Breast epithelium (tissue), 3 donors: ENCODE results near the gene FYB2.

Source experiments
- POLR2A ChIP-seq: fragments of 450-650 bp; IDR thresholded peaks from one replicate; pipeline ENCODE4 v1.6.1; 2016; ENCODE audit warnings: antibody characterized with exemption, mild to moderate bottlenecking, moderate library complexity
- POLR2AphosphoS5 ChIP-seq, 3 donors: sonication (generic); formaldehyde crosslinking; IDR thresholded peaks; one replicate each; pipeline ENCODE4 v1.6.1; 2017; ENCODE audit warnings: antibody characterized with exemption in 3 of 3
- TF ChIP-seq, protein P1 (sequence below), 3 donors: fragments of 450-650 bp; IDR thresholded peaks; one replicate each; pipeline ENCODE4 v1.5.1; 2016 to 2017; ENCODE audit warnings: antibody characterized with exemption in 3 of 3, mild to moderate bottlenecking in 3 of 3, moderate library complexity in 3 of 3

DNA sequence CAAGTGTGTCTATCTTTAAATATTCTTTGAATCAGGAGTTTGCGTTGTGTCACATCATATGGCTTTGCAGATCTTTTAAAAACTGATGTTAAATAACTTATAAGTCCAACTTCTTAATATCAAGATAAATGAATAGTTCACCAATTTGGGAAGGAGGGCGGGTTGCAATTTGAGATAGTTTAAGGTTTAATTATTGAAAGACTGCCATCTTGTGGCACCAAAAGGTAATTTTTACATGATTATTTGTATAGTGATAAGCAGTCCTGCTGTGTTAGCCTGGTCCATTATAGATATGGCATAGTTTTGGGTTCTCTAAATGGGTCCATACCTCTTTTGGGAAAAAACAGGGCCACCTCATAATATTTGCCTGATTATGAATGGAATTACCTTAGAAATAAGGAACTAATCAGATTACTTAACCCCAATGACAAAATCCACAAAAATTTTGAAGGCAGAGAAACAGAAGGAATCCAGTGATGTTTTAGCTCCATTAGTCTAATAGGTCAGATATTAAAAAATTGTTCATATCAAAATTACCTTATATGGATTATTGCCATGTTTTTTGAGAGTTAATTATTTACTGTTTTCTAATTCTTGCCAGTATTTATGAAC, 109.8 kb downstream of the FYB2 start:
- TF ChIP-seq, protein P1, sequence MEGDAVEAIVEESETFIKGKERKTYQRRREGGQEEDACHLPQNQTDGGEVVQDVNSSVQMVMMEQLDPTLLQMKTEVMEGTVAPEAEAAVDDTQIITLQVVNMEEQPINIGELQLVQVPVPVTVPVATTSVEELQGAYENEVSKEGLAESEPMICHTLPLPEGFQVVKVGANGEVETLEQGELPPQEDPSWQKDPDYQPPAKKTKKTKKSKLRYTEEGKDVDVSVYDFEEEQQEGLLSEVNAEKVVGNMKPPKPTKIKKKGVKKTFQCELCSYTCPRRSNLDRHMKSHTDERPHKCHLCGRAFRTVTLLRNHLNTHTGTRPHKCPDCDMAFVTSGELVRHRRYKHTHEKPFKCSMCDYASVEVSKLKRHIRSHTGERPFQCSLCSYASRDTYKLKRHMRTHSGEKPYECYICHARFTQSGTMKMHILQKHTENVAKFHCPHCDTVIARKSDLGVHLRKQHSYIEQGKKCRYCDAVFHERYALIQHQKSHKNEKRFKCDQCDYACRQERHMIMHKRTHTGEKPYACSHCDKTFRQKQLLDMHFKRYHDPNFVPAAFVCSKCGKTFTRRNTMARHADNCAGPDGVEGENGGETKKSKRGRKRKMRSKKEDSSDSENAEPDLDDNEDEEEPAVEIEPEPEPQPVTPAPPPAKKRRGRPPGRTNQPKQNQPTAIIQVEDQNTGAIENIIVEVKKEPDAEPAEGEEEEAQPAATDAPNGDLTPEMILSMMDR (IDR thresholded peaks at IDR 0.05), result peak; percentile 37 to 69 (median 40)
- TF ChIP-seq POLR2A (no peak), POLR2AphosphoS5 (IDR thresholded peaks at IDR 0.05) (no peak)
